PC-9 (cell line): Measurements from ENCODE around the gene TEX53. TPM values are rescaled to one million over a fixed set of nuclear protein-coding genes. Genes with fewer than 3 reads are reported as not detected.
A peak's percentile ranks its signal among the peaks of the same experiment; 100 is the strongest.

Experiments
- BruUV-seq: library from RNA; stranded (reverse); fragments of 400-500 nt; replicated peaks from 2 replicates; lab custom pipeline; 2021; lab: Mats Ljungman, UMichigan
- CTCF ChIA-PET: fragments of 300-600 bp; sonication (Branson Sonifier 250); formaldehyde crosslinking; loops from one replicate; lab custom pipeline; 2022; ENCODE audit warnings: antibody characterized with exemption; lab: Charles Lee
- POLR2A ChIA-PET: fragments of 300-600 bp; sonication (Branson Sonifier 250); formaldehyde crosslinking; loops from one replicate; lab custom pipeline; 2022; ENCODE audit warnings: antibody characterized with exemption; ENCODE audit not compliant: unreplicated experiment; lab: Charles Lee
- DNase-seq, 2 experiments: peaks; one replicate each; pipeline versions ENCODE4 v3.0.0 to v3.0.0-alpha.2; 2015 to 2022; ENCODE audit warnings: mixed read lengths in 1 of 2
- H2AFZ ChIP-seq: fragments of 200-600 bp; sonication (generic); 2 replicates; pipeline ENCODE4 v1.8.1; 2017; ENCODE audit warnings: antibody characterized with exemption
- H3F3A ChIP-seq: fragments of 200-600 bp; sonication (generic); 2 replicates; pipeline ENCODE4 v1.8.1; 2017; ENCODE audit warnings: antibody characterized with exemption, mild to moderate bottlenecking, low read depth; ENCODE audit not compliant: insufficient read depth
- H3K27ac ChIP-seq: fragments of 200-600 bp; sonication (generic); 2 replicates; pipeline ENCODE4 v1.6.1; 2016; ENCODE audit warnings: mixed run types
- H3K27me3 ChIP-seq: fragments of 200-600 bp; sonication (generic); 2 replicates; pipeline ENCODE4 v1.6.1; 2016; ENCODE audit warnings: low read depth, mixed run types; ENCODE audit not compliant: insufficient read depth
- H3K36me3 ChIP-seq: fragments of 200-600 bp; sonication (generic); 2 replicates; pipeline ENCODE4 v1.6.1; 2016; ENCODE audit warnings: low read depth, mixed run types
- H3K4me1 ChIP-seq: fragments of 200-600 bp; sonication (generic); replicated peaks from 2 replicates; pipeline ENCODE4 v1.6.1; 2016; ENCODE audit warnings: mixed run types; ENCODE audit not compliant: insufficient read depth
- H3K4me2 ChIP-seq: fragments of 200-600 bp; sonication (generic); 2 replicates; pipeline ENCODE4 v1.6.1; 2017; ENCODE audit warnings: mixed run types
- H3K4me3 ChIP-seq: fragments of 200-600 bp; sonication (generic); 2 replicates; pipeline ENCODE4 v1.6.1; 2016; ENCODE audit warnings: mixed run types
- H3K79me2 ChIP-seq: fragments of 200-600 bp; sonication (generic); 2 replicates; pipeline ENCODE4 v1.6.1; 2017; ENCODE audit warnings: low read depth, mixed run types
- H3K9me2 ChIP-seq: fragments of 200-600 bp; sonication (generic); 2 replicates; pipeline ENCODE4 v1.8.1; 2017; ENCODE audit warnings: mild to moderate bottlenecking; ENCODE audit not compliant: insufficient read depth
- H3K9me3 ChIP-seq: fragments of 200-600 bp; sonication (generic); 2 replicates; pipeline ENCODE4 v1.8.1; 2016; ENCODE audit warnings: low read depth; ENCODE audit not compliant: insufficient read depth
- H4K20me1 ChIP-seq: fragments of 200-600 bp; sonication (generic); 2 replicates; pipeline ENCODE4 v1.8.1; 2017; ENCODE audit not compliant: insufficient read depth
- EZH2 ChIP-seq: fragments of 200-600 bp; sonication (generic); IDR thresholded peaks from 2 replicates; pipeline ENCODE4 v1.8.0; 2017; ENCODE audit warnings: antibody characterized with exemption, low read depth
- intact Hi-C: fragments of 100-400 bp; cut with micrococcal nuclease; formaldehyde crosslinking; loops from one replicate; pipeline ENCODE4 v1.10.0; 2022; ENCODE audit not compliant: unreplicated experiment
- total RNA-seq: library from RNA; stranded (reverse); gene quantifications from 2 replicates; pipeline ENCODE4 v1.2.3, GENCODE V29; 2021
- TF ChIP-seq, protein P1 (sequence below): fragments of 200-600 bp; sonication (generic); conservative IDR thresholded peaks from 2 replicates; pipeline ENCODE4 v1.6.1; 2017; ENCODE audit warnings: mixed run types, antibody characterized with exemption, mild to moderate bottlenecking, moderate library complexity

The TEX53 gene
- total RNA-seq, 1 experiment from 2014 or later = not detected

DNA sequence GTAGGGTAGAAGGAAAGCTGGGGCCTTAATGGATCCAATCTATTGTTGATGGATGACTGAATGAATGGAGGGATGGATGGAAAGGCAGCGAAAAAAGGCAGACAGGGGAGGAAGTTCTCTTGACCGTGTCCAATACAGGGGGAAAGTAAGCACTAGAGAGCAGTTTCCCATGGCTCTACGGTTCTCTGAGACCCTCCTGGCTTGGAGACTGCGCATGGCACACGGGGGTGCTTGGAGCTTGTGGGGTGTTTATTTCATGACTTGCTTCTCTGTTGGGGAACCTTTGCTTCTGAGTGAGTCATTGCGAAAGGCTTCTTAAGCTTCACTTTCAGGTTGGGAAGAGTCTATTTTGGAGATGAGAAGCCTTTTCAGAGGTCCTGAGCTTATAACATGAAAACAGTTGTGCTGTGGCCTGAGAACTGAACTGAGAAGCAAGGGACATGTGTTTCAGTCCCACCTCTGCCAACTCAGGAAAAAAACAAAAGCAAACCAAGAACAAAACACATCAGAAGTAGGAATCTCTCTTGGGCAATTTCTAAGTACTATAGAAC, 37.2 kb upstream of the TEX53 start:
- H3F3A ChIP-seq = peaks cover 25% of the 10 kb centered on the region
- TF ChIP-seq, protein P1, sequence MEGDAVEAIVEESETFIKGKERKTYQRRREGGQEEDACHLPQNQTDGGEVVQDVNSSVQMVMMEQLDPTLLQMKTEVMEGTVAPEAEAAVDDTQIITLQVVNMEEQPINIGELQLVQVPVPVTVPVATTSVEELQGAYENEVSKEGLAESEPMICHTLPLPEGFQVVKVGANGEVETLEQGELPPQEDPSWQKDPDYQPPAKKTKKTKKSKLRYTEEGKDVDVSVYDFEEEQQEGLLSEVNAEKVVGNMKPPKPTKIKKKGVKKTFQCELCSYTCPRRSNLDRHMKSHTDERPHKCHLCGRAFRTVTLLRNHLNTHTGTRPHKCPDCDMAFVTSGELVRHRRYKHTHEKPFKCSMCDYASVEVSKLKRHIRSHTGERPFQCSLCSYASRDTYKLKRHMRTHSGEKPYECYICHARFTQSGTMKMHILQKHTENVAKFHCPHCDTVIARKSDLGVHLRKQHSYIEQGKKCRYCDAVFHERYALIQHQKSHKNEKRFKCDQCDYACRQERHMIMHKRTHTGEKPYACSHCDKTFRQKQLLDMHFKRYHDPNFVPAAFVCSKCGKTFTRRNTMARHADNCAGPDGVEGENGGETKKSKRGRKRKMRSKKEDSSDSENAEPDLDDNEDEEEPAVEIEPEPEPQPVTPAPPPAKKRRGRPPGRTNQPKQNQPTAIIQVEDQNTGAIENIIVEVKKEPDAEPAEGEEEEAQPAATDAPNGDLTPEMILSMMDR = no peak
- no peak for TF ChIP-seq EZH2
- no peak overlapping the region for H3K4me2 ChIP-seq
- BruUV-seq = no TSS peak
- no peak for DNase-seq
- ChIA-PET CTCF (interaction anchor here (0.6 kb wide), 1 partner anchor 210 kb away, joined by 3 read pairs; no protein-coding TSS in a partner anchor), POLR2A (no interaction called here)
- H3K79me2 ChIP-seq = no peaks in the 10 kb centered on the region
- no peaks in the 10 kb centered on the region for H3K27me3 ChIP-seq
- no peaks in the 10 kb centered on the region for H3K9me2 ChIP-seq
- intact Hi-C loops = no loop called here
- no peaks in the 10 kb centered on the region for H3K9me3 ChIP-seq
- H3K27ac ChIP-seq = no peak overlapping the region
- peaks cover 43% of the 10 kb centered on the region for H3K4me1 ChIP-seq
- H2AFZ ChIP-seq = no peak overlapping the region
- H3K36me3 ChIP-seq = no peaks in the 10 kb centered on the region
- no peak overlapping the region for H3K4me3 ChIP-seq
- H4K20me1 ChIP-seq = no peaks in the 10 kb centered on the region

DNA sequence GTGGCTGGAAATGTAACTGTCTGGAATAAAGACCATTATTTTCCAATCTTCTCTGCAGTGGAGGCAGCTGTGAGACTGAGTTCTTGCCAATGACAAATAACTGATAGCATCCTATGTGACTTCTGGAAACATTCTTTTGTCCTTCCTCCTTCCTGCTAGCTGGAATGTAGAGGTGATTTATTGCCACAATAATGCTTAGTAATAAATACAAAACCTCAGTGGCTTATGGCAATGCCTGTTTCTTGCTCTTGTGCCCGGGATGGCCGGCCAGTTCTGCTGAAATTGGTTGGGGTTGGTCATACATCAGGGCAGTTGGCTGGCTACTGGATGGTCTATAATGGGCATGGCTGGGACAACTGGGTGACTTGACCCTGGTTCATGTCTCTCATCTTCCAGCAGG, 36.5 kb upstream of the TEX53 start:
- peaks cover 43% of the 10 kb centered on the region for H3K4me1 ChIP-seq
- intact Hi-C loops = no loop called here
- TF ChIP-seq, protein P1 = no peak
- TF ChIP-seq EZH2 = no peak
- no peaks in the 10 kb centered on the region for H3K36me3 ChIP-seq
- H3K4me3 ChIP-seq = no peak overlapping the region
- no peaks in the 10 kb centered on the region for H3K79me2 ChIP-seq
- POLR2A ChIA-PET = no interaction called here
- CTCF ChIA-PET = interaction anchor here (0.6 kb wide), 1 partner anchor 211 kb away, joined by 3 read pairs; no protein-coding TSS in a partner anchor
- no peaks in the 10 kb centered on the region for H3K9me2 ChIP-seq
- H3F3A ChIP-seq = peaks cover 25% of the 10 kb centered on the region
- DNase-seq = peak in 1 of 2 experiments; percentile 74
- no peaks in the 10 kb centered on the region for H4K20me1 ChIP-seq
- H3K9me3 ChIP-seq = no peaks in the 10 kb centered on the region
- H3K27ac ChIP-seq = no peak overlapping the region
- no peak overlapping the region for H2AFZ ChIP-seq
- H3K4me2 ChIP-seq = no peak overlapping the region
- no peaks in the 10 kb centered on the region for H3K27me3 ChIP-seq
- BruUV-seq = no TSS peak

DNA sequence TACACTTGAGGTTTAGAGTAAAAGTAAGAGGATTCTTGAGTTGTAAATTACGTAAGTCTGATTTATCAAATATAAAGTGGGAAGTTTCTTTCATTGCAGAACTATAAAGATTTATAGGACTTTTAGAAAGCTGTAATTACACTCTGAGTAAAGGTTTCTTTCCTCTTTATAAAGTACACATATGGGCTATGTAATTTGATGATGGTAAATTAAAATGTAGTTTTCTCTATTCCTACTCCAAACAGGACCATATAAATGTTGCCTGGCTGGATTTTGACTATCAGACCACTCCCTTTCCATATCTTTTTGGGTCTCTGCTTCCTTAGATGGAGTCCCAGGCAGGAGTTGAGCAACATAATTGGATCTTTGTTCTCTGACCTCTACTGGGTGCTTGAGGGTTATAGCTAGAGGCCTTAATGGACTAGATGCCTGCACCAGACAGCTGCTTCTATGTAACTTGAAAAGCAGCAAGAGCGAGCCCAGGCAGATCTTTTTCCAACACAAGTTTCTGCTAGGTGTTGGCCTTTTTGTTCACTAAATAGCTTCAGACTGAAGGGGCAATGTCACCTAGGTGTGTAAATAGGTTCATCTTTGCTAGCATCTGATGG, 35.7 kb upstream of the TEX53 start:
- H3K9me3 ChIP-seq = no peaks in the 10 kb centered on the region
- H3K4me3 ChIP-seq = no peak overlapping the region
- H3K27me3 ChIP-seq = no peaks in the 10 kb centered on the region
- ChIA-PET POLR2A (no interaction called here), CTCF (no interaction called here)
- no peaks in the 10 kb centered on the region for H3K36me3 ChIP-seq
- H3K27ac ChIP-seq = no peak overlapping the region
- H3K9me2 ChIP-seq = no peaks in the 10 kb centered on the region
- peaks cover 43% of the 10 kb centered on the region for H3K4me1 ChIP-seq
- no peak for DNase-seq
- H3K4me2 ChIP-seq = no peak overlapping the region
- TF ChIP-seq, protein P1 = no peak
- no peak for TF ChIP-seq EZH2
- no TSS peak for BruUV-seq
- no peak overlapping the region for H2AFZ ChIP-seq
- no peaks in the 10 kb centered on the region for H4K20me1 ChIP-seq
- intact Hi-C loops = no loop called here
- H3K79me2 ChIP-seq = no peaks in the 10 kb centered on the region
- H3F3A ChIP-seq = peaks cover 25% of the 10 kb centered on the region
